Measurements from ENCODE around the gene TMC5.

DNA sequence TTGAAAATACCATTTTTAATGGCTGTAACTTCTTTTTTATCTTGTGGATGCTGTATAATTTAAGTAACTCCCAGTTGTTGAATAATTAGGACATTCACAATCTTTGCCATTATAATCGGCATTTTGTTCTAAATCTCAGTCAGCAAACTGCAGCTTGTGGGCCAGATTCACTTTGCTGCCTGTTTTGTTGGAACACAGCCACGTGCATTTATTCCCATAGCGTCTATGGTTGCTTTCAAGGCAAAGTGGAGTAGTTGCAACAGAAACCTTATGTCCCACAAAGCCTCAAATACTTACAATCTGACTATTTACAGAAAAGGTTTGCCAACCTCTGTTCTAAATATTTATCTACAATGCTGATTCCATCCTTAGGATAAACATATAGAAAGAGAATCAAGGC, 39.2 kb upstream of the TMC5 start:
- no peak for TF ChIP-seq EZH2 (IDR thresholded peaks at IDR 0.05; ENCODE audit: low read depth, unreplicated experiment)
- no peak for TF ChIP-seq CTCF (conservative IDR thresholded peaks at IDR 0.05; ENCODE audit: low read depth in 2 of 2)
- no peak for TF ChIP-seq ZNF114 (CRISPR knock-in tag; IDR thresholded peaks at IDR 0.05)
- no peak for TF ChIP-seq POLR2AphosphoS5 (IDR thresholded peaks at IDR 0.05; ENCODE audit: low read depth)
- TF ChIP-seq, protein P1, sequence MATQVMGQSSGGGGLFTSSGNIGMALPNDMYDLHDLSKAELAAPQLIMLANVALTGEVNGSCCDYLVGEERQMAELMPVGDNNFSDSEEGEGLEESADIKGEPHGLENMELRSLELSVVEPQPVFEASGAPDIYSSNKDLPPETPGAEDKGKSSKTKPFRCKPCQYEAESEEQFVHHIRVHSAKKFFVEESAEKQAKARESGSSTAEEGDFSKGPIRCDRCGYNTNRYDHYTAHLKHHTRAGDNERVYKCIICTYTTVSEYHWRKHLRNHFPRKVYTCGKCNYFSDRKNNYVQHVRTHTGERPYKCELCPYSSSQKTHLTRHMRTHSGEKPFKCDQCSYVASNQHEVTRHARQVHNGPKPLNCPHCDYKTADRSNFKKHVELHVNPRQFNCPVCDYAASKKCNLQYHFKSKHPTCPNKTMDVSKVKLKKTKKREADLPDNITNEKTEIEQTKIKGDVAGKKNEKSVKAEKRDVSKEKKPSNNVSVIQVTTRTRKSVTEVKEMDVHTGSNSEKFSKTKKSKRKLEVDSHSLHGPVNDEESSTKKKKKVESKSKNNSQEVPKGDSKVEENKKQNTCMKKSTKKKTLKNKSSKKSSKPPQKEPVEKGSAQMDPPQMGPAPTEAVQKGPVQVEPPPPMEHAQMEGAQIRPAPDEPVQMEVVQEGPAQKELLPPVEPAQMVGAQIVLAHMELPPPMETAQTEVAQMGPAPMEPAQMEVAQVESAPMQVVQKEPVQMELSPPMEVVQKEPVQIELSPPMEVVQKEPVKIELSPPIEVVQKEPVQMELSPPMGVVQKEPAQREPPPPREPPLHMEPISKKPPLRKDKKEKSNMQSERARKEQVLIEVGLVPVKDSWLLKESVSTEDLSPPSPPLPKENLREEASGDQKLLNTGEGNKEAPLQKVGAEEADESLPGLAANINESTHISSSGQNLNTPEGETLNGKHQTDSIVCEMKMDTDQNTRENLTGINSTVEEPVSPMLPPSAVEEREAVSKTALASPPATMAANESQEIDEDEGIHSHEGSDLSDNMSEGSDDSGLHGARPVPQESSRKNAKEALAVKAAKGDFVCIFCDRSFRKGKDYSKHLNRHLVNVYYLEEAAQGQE (IDR thresholded peaks at IDR 0.05; ENCODE audit: unreplicated experiment) = no peak
- no peak for TF ChIP-seq EZH2phosphoT487 (IDR thresholded peaks at IDR 0.05; ENCODE audit: unreplicated experiment)
